Measurements from ENCODE around the gene WDR62.

Gene WDR62

DNA sequence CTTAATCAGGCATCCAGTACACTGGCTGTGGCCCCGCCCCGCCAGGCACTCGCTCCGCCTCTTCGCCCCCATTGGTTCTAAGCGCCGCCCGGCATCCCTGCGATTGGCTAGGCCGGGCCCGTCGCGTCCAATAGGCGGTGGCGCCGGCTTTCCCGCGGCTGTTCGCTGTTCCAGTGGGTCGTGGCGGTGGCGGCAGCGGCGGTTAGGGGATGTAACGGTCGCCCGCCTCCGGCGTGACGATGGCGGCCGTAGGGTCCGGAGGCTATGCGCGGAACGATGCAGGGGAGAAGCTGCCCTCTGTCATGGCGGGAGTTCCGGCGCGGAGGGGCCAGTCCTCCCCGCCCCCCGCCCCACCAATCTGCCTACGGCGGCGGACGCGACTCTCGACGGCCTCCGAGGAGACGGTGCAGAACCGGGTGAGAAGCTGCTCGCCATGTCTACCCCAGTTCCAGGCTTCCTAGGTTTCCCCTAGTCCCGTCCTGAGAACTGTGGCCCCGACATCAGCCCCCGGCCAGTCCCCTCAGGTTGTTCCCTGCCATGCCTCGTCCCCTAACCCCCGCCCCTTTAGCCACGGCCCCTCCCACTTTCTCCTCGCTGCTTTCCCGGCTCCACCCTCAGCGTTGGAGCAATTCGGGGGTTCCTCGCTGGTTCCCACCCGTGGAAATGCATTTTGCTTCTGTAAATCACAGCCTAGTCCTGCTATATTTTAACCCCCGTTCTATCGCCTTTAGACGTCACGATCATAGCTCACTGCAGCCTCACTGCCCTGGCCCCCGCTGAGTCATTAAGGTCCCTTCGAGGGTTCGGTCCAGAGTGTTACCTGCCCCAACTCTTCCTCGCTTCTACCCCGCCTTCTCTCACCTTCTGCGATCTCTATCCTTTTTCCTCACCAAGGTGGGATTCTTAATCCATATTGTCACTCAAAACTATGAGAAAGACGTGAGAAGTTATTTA lies at the start of gene WDR62 (continued):
- peak; percentile 84 for TF ChIP-seq SP2 (tag by site-specific recombination; IDR thresholded peaks at IDR 0.05)
- TF ChIP-seq PRDM2 (tag by site-specific recombination; IDR thresholded peaks at IDR 0.05; ENCODE audit: borderline replicate concordance), result no peak
- peak; percentile 94 for TF ChIP-seq GLIS2 (tag by site-specific recombination; IDR thresholded peaks at IDR 0.05)
- no peak for TF ChIP-seq ZNF521 (tag by site-specific recombination; IDR thresholded peaks at IDR 0.05)
- peak; percentile 95; the same call in 1 of the 2 replicates for TF ChIP-seq ZNF704 (tag by site-specific recombination; IDR thresholded peaks at IDR 0.05)
- no peak; the same call in 1 of the 2 replicates for TF ChIP-seq ZBTB8A (tag by site-specific recombination; IDR thresholded peaks at IDR 0.05)
- TF ChIP-seq ZNF707 (tag by site-specific recombination; IDR thresholded peaks at IDR 0.05), result no peak
- no peak for TF ChIP-seq ZNF202 (tag by site-specific recombination; IDR thresholded peaks at IDR 0.05; ENCODE audit: borderline replicate concordance)
- no peak for TF ChIP-seq ZNF362 (tag by site-specific recombination; IDR thresholded peaks at IDR 0.05)
- TF ChIP-seq, protein P1, sequence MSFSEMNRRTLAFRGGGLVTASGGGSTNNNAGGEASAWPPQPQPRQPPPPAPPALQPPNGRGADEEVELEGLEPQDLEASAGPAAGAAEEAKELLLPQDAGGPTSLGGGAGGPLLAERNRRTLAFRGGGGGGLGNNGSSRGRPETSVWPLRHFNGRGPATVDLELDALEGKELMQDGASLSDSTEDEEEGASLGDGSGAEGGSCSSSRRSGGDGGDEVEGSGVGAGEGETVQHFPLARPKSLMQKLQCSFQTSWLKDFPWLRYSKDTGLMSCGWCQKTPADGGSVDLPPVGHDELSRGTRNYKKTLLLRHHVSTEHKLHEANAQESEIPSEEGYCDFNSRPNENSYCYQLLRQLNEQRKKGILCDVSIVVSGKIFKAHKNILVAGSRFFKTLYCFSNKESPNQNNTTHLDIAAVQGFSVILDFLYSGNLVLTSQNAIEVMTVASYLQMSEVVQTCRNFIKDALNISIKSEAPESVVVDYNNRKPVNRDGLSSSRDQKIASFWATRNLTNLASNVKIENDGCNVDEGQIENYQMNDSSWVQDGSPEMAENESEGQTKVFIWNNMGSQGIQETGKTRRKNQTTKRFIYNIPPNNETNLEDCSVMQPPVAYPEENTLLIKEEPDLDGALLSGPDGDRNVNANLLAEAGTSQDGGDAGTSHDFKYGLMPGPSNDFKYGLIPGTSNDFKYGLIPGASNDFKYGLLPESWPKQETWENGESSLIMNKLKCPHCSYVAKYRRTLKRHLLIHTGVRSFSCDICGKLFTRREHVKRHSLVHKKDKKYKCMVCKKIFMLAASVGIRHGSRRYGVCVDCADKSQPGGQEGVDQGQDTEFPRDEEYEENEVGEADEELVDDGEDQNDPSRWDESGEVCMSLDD (tag by site-specific recombination; IDR thresholded peaks at IDR 0.05), result no peak; the same call in none of the 2 replicates
- no peak for TF ChIP-seq ZNF624 (tag by site-specific recombination; IDR thresholded peaks at IDR 0.05)
- no peak for TF ChIP-seq ZNF585B (tag by site-specific recombination; IDR thresholded peaks at IDR 0.05)
- TF ChIP-seq, protein P2, sequence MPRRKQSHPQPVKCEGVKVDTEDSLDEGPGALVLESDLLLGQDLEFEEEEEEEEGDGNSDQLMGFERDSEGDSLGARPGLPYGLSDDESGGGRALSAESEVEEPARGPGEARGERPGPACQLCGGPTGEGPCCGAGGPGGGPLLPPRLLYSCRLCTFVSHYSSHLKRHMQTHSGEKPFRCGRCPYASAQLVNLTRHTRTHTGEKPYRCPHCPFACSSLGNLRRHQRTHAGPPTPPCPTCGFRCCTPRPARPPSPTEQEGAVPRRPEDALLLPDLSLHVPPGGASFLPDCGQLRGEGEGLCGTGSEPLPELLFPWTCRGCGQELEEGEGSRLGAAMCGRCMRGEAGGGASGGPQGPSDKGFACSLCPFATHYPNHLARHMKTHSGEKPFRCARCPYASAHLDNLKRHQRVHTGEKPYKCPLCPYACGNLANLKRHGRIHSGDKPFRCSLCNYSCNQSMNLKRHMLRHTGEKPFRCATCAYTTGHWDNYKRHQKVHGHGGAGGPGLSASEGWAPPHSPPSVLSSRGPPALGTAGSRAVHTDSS (tag by site-specific recombination; IDR thresholded peaks at IDR 0.05), result no peak
- peak; percentile 98 for TF ChIP-seq ZBTB7A (tag by site-specific recombination; IDR thresholded peaks at IDR 0.05; ENCODE audit: low read depth)
- TF ChIP-seq WT1 (tag by site-specific recombination; IDR thresholded peaks at IDR 0.05), result peak; percentile 77
- TF ChIP-seq, protein P3, sequence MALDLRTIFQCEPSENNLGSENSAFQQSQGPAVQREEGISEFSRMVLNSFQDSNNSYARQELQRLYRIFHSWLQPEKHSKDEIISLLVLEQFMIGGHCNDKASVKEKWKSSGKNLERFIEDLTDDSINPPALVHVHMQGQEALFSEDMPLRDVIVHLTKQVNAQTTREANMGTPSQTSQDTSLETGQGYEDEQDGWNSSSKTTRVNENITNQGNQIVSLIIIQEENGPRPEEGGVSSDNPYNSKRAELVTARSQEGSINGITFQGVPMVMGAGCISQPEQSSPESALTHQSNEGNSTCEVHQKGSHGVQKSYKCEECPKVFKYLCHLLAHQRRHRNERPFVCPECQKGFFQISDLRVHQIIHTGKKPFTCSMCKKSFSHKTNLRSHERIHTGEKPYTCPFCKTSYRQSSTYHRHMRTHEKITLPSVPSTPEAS (tag by site-specific recombination; IDR thresholded peaks at IDR 0.05), result 0 out of 2 replicates have a peak, but pooled peaks have one; percentile 7
- peak; percentile 98 for TF ChIP-seq KLF9 (tag by site-specific recombination; IDR thresholded peaks at IDR 0.05; ENCODE audit: low read depth)
- TF ChIP-seq BCL11B (tag by site-specific recombination; IDR thresholded peaks at IDR 0.05; ENCODE audit: low read depth), result peak; percentile 80
- TF ChIP-seq, protein P4, sequence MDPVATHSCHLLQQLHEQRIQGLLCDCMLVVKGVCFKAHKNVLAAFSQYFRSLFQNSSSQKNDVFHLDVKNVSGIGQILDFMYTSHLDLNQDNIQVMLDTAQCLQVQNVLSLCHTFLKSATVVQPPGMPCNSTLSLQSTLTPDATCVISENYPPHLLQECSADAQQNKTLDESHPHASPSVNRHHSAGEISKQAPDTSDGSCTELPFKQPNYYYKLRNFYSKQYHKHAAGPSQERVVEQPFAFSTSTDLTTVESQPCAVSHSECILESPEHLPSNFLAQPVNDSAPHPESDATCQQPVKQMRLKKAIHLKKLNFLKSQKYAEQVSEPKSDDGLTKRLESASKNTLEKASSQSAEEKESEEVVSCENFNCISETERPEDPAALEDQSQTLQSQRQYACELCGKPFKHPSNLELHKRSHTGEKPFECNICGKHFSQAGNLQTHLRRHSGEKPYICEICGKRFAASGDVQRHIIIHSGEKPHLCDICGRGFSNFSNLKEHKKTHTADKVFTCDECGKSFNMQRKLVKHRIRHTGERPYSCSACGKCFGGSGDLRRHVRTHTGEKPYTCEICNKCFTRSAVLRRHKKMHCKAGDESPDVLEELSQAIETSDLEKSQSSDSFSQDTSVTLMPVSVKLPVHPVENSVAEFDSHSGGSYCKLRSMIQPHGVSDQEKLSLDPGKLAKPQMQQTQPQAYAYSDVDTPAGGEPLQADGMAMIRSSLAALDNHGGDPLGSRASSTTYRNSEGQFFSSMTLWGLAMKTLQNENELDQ (tag by site-specific recombination; IDR thresholded peaks at IDR 0.05; ENCODE audit: low read depth), result no peak
- TF ChIP-seq ZNF155 (tag by site-specific recombination; IDR thresholded peaks at IDR 0.05), result no peak
- 0 out of 2 replicates have a peak, but pooled peaks have one; percentile 44 for TF ChIP-seq ZNF596 (tag by site-specific recombination; IDR thresholded peaks at IDR 0.05)

All from HEK293 (cell line).